ENCODE results near the gene MOSPD2. TPM values are rescaled to one million over a fixed set of nuclear protein-coding genes. Genes with fewer than 3 reads are reported as not detected.

Gene MOSPD2
- total RNA-seq, 1 donor from 2014 or later = 10.2 TPM

DNA sequence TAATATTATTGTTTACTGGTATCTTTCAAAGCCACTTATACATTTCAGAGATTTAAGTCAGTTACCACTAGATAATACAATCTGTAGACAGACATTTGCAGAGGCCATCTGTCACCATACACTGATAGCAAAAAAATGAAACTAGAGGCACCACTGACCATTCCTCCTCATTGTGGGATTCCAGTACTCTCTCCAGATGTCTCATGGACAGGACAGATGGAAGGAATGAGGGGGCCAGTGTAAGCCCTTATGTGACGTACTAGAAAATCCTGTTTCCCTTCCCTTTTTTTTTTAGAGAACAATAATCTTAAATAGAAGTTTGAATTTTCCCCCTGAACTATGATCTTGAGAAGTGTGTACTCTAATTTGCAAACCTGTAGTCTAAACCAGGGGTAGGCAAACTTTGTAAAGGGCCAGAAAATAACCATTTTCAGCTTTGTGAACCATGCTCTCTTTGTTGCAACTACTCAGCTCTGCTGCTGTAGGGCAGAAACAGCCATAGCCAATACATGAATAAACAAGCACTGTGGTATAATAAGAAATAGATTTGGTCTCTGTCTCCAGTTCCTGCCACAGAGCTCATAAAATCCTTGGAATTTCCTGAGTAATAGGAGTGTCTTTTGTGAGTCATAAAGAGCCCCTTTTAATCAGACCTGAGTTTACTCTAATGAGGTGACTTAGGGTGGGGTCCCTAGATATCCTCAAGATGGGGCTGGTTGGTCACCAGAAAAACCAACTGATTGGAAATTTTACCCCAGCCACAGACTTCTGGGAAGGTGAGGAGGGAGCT, 90.4 kb downstream of the MOSPD2 start:
- H3K27ac Mint-ChIP-seq (ENCODE audit: unreplicated experiment) = peak overlapping the region; percentile 84

GRCh38 chrX:14964500-14964899, 91.3 kb downstream of the MOSPD2 start:
- H3K36me3 Mint-ChIP-seq (ENCODE audit: low read depth) = no peaks in the 10 kb centered on the region
- peaks cover 8% of the 10 kb centered on the region for H3K4me1 Mint-ChIP-seq
- H3K27ac Mint-ChIP-seq (ENCODE audit: unreplicated experiment) = no peak overlapping the region
- TF ChIP-seq, protein P1, sequence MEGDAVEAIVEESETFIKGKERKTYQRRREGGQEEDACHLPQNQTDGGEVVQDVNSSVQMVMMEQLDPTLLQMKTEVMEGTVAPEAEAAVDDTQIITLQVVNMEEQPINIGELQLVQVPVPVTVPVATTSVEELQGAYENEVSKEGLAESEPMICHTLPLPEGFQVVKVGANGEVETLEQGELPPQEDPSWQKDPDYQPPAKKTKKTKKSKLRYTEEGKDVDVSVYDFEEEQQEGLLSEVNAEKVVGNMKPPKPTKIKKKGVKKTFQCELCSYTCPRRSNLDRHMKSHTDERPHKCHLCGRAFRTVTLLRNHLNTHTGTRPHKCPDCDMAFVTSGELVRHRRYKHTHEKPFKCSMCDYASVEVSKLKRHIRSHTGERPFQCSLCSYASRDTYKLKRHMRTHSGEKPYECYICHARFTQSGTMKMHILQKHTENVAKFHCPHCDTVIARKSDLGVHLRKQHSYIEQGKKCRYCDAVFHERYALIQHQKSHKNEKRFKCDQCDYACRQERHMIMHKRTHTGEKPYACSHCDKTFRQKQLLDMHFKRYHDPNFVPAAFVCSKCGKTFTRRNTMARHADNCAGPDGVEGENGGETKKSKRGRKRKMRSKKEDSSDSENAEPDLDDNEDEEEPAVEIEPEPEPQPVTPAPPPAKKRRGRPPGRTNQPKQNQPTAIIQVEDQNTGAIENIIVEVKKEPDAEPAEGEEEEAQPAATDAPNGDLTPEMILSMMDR (conservative IDR thresholded peaks at IDR 0.05) = no peak
- no peak for DNase-seq (ENCODE audit: low read depth, low spot score)
- H3K9me3 Mint-ChIP-seq = peaks cover 7% of the 10 kb centered on the region
- no peak overlapping the region for H3K4me3 Mint-ChIP-seq
- no peaks in the 10 kb centered on the region for H3K27me3 Mint-ChIP-seq (ENCODE audit: low read depth)

More for the DNA sequence above, 90.4 kb downstream of the MOSPD2 start:
- H3K9me3 Mint-ChIP-seq = peaks cover 5% of the 10 kb centered on the region
- no peak overlapping the region for H3K4me3 Mint-ChIP-seq
- no peaks in the 10 kb centered on the region for H3K27me3 Mint-ChIP-seq (ENCODE audit: low read depth)
- TF ChIP-seq, protein P1 (conservative IDR thresholded peaks at IDR 0.05) = no peak
- peaks cover 8% of the 10 kb centered on the region for H3K4me1 Mint-ChIP-seq
- no peak for DNase-seq (ENCODE audit: low read depth, low spot score)
- H3K36me3 Mint-ChIP-seq (ENCODE audit: low read depth) = no peaks in the 10 kb centered on the region

Other genes with a start within 250 kb of the MOSPD2 start
- 16.1 and 19.5 TPM in 2 replicates for gene FANCB, start 352 bp upstream of the MOSPD2 start, total RNA-seq

Measured in neural crest cell (in vitro differentiated cells).